K562 (cell line): ENCODE measurements around the gene ENDOD1. TPM values are rescaled to one million over a fixed set of nuclear protein-coding genes. Genes with fewer than 3 reads are reported as not detected.

Experiments
- ATAC-seq: fragments of 200-7000 bp; cut with Tn5 transposase; 3 replicates; pipeline ENCODE4 v1.9.1; 2020; ENCODE audit warnings: moderate library complexity
- BruUV-seq: library from RNA; stranded (reverse); fragments of 400-500 nt; replicated peaks from 2 replicates; lab custom pipeline; 2021; lab: Mats Ljungman, UMichigan
- CTCF ChIA-PET: fragments of 300-600 bp; formaldehyde crosslinking; extraction: SDS; loops from one replicate; lab custom pipeline; 2021; ENCODE audit warnings: low intra/inter-chr PET ratio; lab: Yijun Ruan, JAX
- POLR2A ChIA-PET: fragments of 300-600, 350-650 bp; sonication (Branson Sonifier 250); formaldehyde crosslinking; extraction: SDS; loops from one replicate; lab custom pipeline; 2021; ENCODE audit warnings: antibody characterized with exemption, inconsistent platforms; lab: Yijun Ruan, JAX
- DNase-seq, 4 experiments: peaks; one replicate each; pipeline versions ENCODE4 v3.0.0 to v3.0.0-alpha.2; 2011 to 2018; ENCODE audit warnings: low spot score in 3 of 4, mixed read lengths in 3 of 4; ENCODE audit errors: extremely low read depth in 1 of 4
- FAIRE-seq: peaks from 2 replicates; lab custom pipeline; 2011; peaks lifted over from hg19 to GRCh38; lab: Jason Lieb, UNC
- H2AFZ ChIP-seq: 2 replicates; pipeline ENCODE4 v1.6.0; 2011; ENCODE audit warnings: low read depth, low read length, control low read depth, inconsistent platforms
- H3K27ac ChIP-seq: fragments of 200-600 bp; 3 replicates; pipeline ENCODE4 v1.8.0; 2011; ENCODE audit warnings: low read depth, mild to moderate bottlenecking, control low read depth, inconsistent platforms, low read length, moderate library complexity, mixed read lengths; ENCODE audit errors: extremely low read depth
- H3K27me3 ChIP-seq, 2 experiments: fragments of 300-600 bp in 1 of 2; 2 replicates in 1 of 2; 3 replicates in 1 of 2; pipeline versions ENCODE4 v1.6.0 to v1.8.0; 2011; ENCODE audit warnings: inconsistent platforms in 2 of 2, low read length in 2 of 2, mild to moderate bottlenecking in 1 of 2, mixed read lengths in 1 of 2, moderate library complexity in 1 of 2; ENCODE audit not compliant: control insufficient read depth in 2 of 2, insufficient read depth in 2 of 2
- H3K36me3 ChIP-seq: fragments of 300-600 bp; 3 replicates; pipeline ENCODE4 v1.8.0; 2011; ENCODE audit warnings: mild to moderate bottlenecking, low read length, inconsistent platforms; ENCODE audit not compliant: control insufficient read depth, insufficient read depth
- H3K4me1 ChIP-seq, 2 experiments: fragments of 200-600 bp in 1 of 2; replicated peaks in 1 of 2; 2 replicates in 1 of 2; 3 replicates in 1 of 2; pipeline versions ENCODE4 v1.5.1 to v1.8.0; 2011; ENCODE audit warnings: inconsistent platforms in 2 of 2, low read length in 2 of 2, mild to moderate bottlenecking in 1 of 2, mixed read lengths in 1 of 2, moderate library complexity in 1 of 2; ENCODE audit not compliant: control insufficient read depth in 2 of 2, insufficient read depth in 2 of 2
- H3K4me2 ChIP-seq: 2 replicates; pipeline ENCODE4 v1.6.1; 2011; ENCODE audit warnings: low read length, control low read depth, inconsistent platforms, mixed read lengths; ENCODE audit not compliant: insufficient read depth
- H3K4me3 ChIP-seq: fragments of 200-600 bp; sonication (generic), shearing (Covaris generic); 2 replicates; pipeline ENCODE4 v1.5.1; 2016; ENCODE audit warnings: control low read depth, inconsistent platforms
- H3K79me2 ChIP-seq: fragments of 200-600 bp; 3 replicates; pipeline ENCODE4 v1.8.0; 2011; ENCODE audit warnings: low read length, inconsistent platforms; ENCODE audit not compliant: control insufficient read depth, insufficient read depth
- H3K9ac ChIP-seq, 2 experiments: 2 replicates each; pipeline versions ENCODE4 v1.6.0 to v1.6.1; 2011; ENCODE audit warnings: low read depth in 2 of 2, low read length in 2 of 2, control low read depth in 1 of 2, inconsistent platforms in 1 of 2, mild to moderate bottlenecking in 1 of 2, mixed read lengths in 1 of 2; ENCODE audit not compliant: insufficient read depth in 1 of 2
- H3K9me1 ChIP-seq: one replicate; pipeline ENCODE4 v1.6.0; 2011; ENCODE audit warnings: inconsistent platforms, mild to moderate bottlenecking, low read length, moderate library complexity; ENCODE audit not compliant: control insufficient read depth, insufficient read depth
- H3K9me3 ChIP-seq: replicated peaks from 2 replicates; pipeline ENCODE4 v1.5.1; 2011; ENCODE audit warnings: low read depth, low read length, inconsistent platforms; ENCODE audit not compliant: control insufficient read depth, insufficient read depth
- H4K20me1 ChIP-seq: replicated peaks from 2 replicates; pipeline ENCODE4 v1.6.1; 2011; ENCODE audit warnings: low read length, inconsistent platforms, mixed read lengths; ENCODE audit not compliant: control insufficient read depth, insufficient read depth
- CXXC5 ChIP-seq: fragments of 250-450 bp; sonication (Bioruptor Pico); IDR thresholded peaks from 2 replicates; pipeline ENCODE4 v1.8.0; 2022; ENCODE audit warnings: inconsistent platforms, mild to moderate bottlenecking, moderate library complexity
- ESRRA ChIP-seq: fragments of 450-650 bp; IDR thresholded peaks from 2 replicates; pipeline ENCODE4 v1.6.1; 2014; ENCODE audit warnings: low read depth, mild to moderate bottlenecking, moderate library complexity, borderline replicate concordance
- HDAC6 ChIP-seq: IDR thresholded peaks from 2 replicates; pipeline ENCODE4 v1.6.1; 2012; ENCODE audit warnings: low read depth, mild to moderate bottlenecking, control low read depth, inconsistent platforms, low read length, moderate library complexity
- KLF16 ChIP-seq: IDR thresholded peaks from 2 replicates; pipeline ENCODE4 v1.6.1; 2016; ENCODE audit warnings: antibody characterized with exemption
- PCBP1 ChIP-seq: fragments of 200-400 bp; formaldehyde crosslinking; IDR thresholded peaks from 2 replicates; pipeline ENCODE4 v1.6.1; 2018; ENCODE audit warnings: mild to moderate bottlenecking, low read depth, low read length; ENCODE audit not compliant: poor library complexity, severe bottlenecking
- SLC30A9 ChIP-seq: fragments of 250-450 bp; sonication (Bioruptor Pico); IDR thresholded peaks from 2 replicates; pipeline ENCODE4 v1.8.0; 2022; ENCODE audit warnings: mild to moderate bottlenecking, moderate library complexity
- TOE1 ChIP-seq, 2 experiments: fragments of 450-650 bp in 1 of 2; sonication (generic) in 1 of 2; formaldehyde crosslinking in 1 of 2; IDR thresholded peaks; 2 replicates each; pipeline versions ENCODE4 v1.7.1 to v1.8.0; 2016 to 2022; ENCODE audit warnings: borderline replicate concordance in 2 of 2, mild to moderate bottlenecking in 2 of 2, antibody characterized with exemption in 1 of 2, inconsistent platforms in 1 of 2, low read depth in 1 of 2, missing genetic modification reagents in 1 of 2, moderate library complexity in 1 of 2
- ZNF586 ChIP-seq: fragments of 450-650 bp; formaldehyde crosslinking; conservative IDR thresholded peaks from 2 replicates; pipeline ENCODE4 v1.4.0; 2020; ENCODE audit warnings: mild to moderate bottlenecking, moderate library complexity
- ZZZ3 ChIP-seq: fragments of 450-650 bp; IDR thresholded peaks from 2 replicates; pipeline ENCODE4 v1.6.1; 2016; ENCODE audit warnings: antibody characterized with exemption, mild to moderate bottlenecking, moderate library complexity
- WGBS: fragments of 100-300 bp; shearing (Covaris generic); methylation state at CpG from one replicate; pipeline ENCODE4 v1.1.6; 2016; ENCODE audit warnings: low coverage, mixed read lengths; ENCODE audit not compliant: insufficient coverage; ENCODE audit errors: missing lambda C conversion rate; 5-methylcytosine and 5-hydroxymethylcytosine counted together
- in situ Hi-C: fragments of 300-500 bp; cut with MboI; formaldehyde crosslinking; loops from 4 replicates; pipeline ENCODE4 v1.15.0; 2018; ENCODE audit warnings: inconsistent platforms, mixed read lengths
- intact Hi-C: fragments of 100-400 bp; cut with micrococcal nuclease; formaldehyde crosslinking; loops from 2 replicates; pipeline ENCODE4 v1.14.2; 2022
- polyA plus RNA-seq, 8 experiments: library from polyadenylated mRNA; depleted of rRNA in 4 of 8; stranded (reverse) in 5 of 8; unstranded in 3 of 8; fragments of >200 nt; fragmentation: Nextera tagmentation in 2 of 8; fragmentation: Illumina TruSeq in 1 of 8; extraction: Ambion mirVana in 2 of 8; extraction: Trizol in 1 of 8; gene quantifications; 2 replicates each; pipeline versions ENCODE4 v1.2.1 to v1.2.3, GENCODE V29; 2011 to 2014; ENCODE audit warnings: inconsistent platforms in 1 of 8, missing spikeins in 1 of 8
- total RNA-seq, 7 experiments: library from RNA; depleted of rRNA in 6 of 7; stranded (reverse); fragments of >200 nt in 6 of 7; fragmentation: Illumina TruSeq in 2 of 7; extraction: Trizol in 2 of 7; gene quantifications; 2 replicates each; pipeline versions ENCODE4 v1.2.1 to v1.2.3, GENCODE V29; 2011 to 2021; ENCODE audit warnings: low replicate concordance in 1 of 7
- TF ChIP-seq, protein P1 (sequence below): sonication (generic); IDR thresholded peaks from 2 replicates; pipeline ENCODE4 v1.6.1; 2016
- TF ChIP-seq, protein P2 (sequence below): fragments of 450-650 bp; IDR thresholded peaks from 2 replicates; pipeline ENCODE4 v1.6.1; 2016; ENCODE audit warnings: missing biosample characterization, missing genetic modification characterization
- TF ChIP-seq, protein P3 (sequence below): fragments of 250-450 bp; sonication (Bioruptor Pico); IDR thresholded peaks from 2 replicates; pipeline ENCODE4 v1.9.0; 2021; ENCODE audit warnings: mild to moderate bottlenecking
- TF ChIP-seq, protein P4 (sequence below): fragments of 200-800 bp; sonication (Bioruptor generic); IDR thresholded peaks from 2 replicates; pipeline ENCODE4 v1.6.1; 2016; ENCODE audit warnings: missing genetic modification characterization, missing compliant biosample characterization

Gene ENDOD1
- total and polyA plus RNA-seq, 9 of the 15 experiments (the other 6 are each of a cell fraction or from before 2014, with no cell fraction given), result 4.2 to 11.8 (median 9.3) TPM

DNA sequence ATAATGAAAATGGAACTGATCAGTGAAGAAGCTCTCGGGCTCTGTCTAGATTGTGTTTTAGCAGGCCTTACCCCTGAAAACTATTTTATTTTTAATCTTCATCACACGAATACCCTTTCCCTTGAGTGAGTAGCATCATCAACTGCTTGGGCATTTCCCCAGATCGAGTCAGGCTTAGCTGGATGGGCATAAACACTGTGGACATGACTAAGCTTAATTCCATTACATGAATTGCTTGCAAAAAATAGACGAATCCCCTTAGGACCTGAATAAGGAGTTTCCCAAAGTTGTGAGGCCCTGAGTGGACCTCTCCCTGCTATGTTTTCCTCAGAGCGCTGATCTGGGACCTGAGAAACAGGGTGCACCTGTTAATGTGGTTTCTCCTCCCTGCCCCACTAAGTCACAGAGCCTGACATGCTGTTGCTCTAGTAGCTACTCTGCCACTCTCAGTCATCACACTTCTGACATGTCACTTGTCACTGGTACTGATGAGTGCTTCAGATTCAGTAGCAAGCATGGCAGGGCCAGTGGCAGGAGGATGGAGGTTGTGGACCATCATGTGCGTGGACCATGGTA, 53.5 kb downstream of the ENDOD1 start:
- 56% methylated on average over 6 of the region's 6 CpGs for WGBS
- intact Hi-C loops (no loop called here), in situ Hi-C loops (loop anchor here (5.0 to 10.0 kb wide), 2 partner anchors 81 to 518 kb away; no protein-coding TSS in a partner anchor)
- ChIA-PET CTCF (no interaction called here), POLR2A (no interaction called here)
- H3K27ac ChIP-seq, result no peak overlapping the region
- H3K4me1 ChIP-seq, result peaks cover 17 to 70% of the 10 kb centered on the region in 2 experiments
- DNase-seq (no peak), FAIRE-seq (no peak), ATAC-seq (no peak)
- H3K79me2 ChIP-seq, result no peaks in the 10 kb centered on the region
- H3K9ac ChIP-seq, result no peak overlapping the region
- no peaks in the 10 kb centered on the region for H3K9me1 ChIP-seq
- no peak overlapping the region for H3K4me2 ChIP-seq
- H3K36me3 ChIP-seq, result no peaks in the 10 kb centered on the region
- no TSS peak for BruUV-seq
- H3K27me3 ChIP-seq, result no peaks in the 10 kb centered on the region; a peak in 1 of 5 replicates
- no peak overlapping the region for H2AFZ ChIP-seq
- H3K4me3 ChIP-seq, result no peak overlapping the region
- H3K9me3 ChIP-seq, result no peaks in the 10 kb centered on the region
- no peaks in the 10 kb centered on the region for H4K20me1 ChIP-seq
- TF ChIP-seq, protein P1, sequence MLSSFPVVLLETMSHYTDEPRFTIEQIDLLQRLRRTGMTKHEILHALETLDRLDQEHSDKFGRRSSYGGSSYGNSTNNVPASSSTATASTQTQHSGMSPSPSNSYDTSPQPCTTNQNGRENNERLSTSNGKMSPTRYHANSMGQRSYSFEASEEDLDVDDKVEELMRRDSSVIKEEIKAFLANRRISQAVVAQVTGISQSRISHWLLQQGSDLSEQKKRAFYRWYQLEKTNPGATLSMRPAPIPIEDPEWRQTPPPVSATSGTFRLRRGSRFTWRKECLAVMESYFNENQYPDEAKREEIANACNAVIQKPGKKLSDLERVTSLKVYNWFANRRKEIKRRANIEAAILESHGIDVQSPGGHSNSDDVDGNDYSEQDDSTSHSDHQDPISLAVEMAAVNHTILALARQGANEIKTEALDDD, result no peak
- TF ChIP-seq CXXC5 (CRISPR knock-in tag) (no peak), ZNF586 (no peak), SLC30A9 (CRISPR knock-in tag) (no peak), PCBP1 (no peak), KLF16 (no peak), ZZZ3 (no peak), TOE1 (IDR thresholded peaks at IDR 0.05; ENCODE audit: borderline replicate concordance) (no peak), TOE1 (CRISPR knock-in tag; IDR thresholded peaks at IDR 0.05; ENCODE audit: borderline replicate concordance, low read depth) (no peak), HDAC6 (no peak), ESRRA (no peak)
- TF ChIP-seq, protein P2, sequence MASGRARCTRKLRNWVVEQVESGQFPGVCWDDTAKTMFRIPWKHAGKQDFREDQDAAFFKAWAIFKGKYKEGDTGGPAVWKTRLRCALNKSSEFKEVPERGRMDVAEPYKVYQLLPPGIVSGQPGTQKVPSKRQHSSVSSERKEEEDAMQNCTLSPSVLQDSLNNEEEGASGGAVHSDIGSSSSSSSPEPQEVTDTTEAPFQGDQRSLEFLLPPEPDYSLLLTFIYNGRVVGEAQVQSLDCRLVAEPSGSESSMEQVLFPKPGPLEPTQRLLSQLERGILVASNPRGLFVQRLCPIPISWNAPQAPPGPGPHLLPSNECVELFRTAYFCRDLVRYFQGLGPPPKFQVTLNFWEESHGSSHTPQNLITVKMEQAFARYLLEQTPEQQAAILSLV (tag), result no peak
- TF ChIP-seq, protein P3, sequence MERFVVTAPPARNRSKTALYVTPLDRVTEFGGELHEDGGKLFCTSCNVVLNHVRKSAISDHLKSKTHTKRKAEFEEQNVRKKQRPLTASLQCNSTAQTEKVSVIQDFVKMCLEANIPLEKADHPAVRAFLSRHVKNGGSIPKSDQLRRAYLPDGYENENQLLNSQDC, result no peak
- TF ChIP-seq, protein P4, sequence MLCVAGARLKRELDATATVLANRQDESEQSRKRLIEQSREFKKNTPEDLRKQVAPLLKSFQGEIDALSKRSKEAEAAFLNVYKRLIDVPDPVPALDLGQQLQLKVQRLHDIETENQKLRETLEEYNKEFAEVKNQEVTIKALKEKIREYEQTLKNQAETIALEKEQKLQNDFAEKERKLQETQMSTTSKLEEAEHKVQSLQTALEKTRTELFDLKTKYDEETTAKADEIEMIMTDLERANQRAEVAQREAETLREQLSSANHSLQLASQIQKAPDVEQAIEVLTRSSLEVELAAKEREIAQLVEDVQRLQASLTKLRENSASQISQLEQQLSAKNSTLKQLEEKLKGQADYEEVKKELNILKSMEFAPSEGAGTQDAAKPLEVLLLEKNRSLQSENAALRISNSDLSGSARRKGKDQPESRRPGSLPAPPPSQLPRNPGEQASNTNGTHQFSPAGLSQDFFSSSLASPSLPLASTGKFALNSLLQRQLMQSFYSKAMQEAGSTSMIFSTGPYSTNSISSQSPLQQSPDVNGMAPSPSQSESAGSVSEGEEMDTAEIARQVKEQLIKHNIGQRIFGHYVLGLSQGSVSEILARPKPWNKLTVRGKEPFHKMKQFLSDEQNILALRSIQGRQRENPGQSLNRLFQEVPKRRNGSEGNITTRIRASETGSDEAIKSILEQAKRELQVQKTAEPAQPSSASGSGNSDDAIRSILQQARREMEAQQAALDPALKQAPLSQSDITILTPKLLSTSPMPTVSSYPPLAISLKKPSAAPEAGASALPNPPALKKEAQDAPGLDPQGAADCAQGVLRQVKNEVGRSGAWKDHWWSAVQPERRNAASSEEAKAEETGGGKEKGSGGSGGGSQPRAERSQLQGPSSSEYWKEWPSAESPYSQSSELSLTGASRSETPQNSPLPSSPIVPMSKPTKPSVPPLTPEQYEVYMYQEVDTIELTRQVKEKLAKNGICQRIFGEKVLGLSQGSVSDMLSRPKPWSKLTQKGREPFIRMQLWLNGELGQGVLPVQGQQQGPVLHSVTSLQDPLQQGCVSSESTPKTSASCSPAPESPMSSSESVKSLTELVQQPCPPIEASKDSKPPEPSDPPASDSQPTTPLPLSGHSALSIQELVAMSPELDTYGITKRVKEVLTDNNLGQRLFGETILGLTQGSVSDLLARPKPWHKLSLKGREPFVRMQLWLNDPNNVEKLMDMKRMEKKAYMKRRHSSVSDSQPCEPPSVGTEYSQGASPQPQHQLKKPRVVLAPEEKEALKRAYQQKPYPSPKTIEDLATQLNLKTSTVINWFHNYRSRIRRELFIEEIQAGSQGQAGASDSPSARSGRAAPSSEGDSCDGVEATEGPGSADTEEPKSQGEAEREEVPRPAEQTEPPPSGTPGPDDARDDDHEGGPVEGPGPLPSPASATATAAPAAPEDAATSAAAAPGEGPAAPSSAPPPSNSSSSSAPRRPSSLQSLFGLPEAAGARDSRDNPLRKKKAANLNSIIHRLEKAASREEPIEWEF (CRISPR knock-in tag), result no peak
